Natural killer cell (primary cell): Measurements from ENCODE around the gene MITF. TPM values are rescaled to one million over a fixed set of nuclear protein-coding genes. Genes with fewer than 3 reads are reported as not detected.

Experiments
- ATAC-seq, 3 donors: fragments of 150-1000 bp in 2 of 3; fragments of 200-7000 bp in 1 of 3; cut with Tn5 transposase; 1 replicate in 1 of 3; 2 replicates in 2 of 3; pipeline ENCODE4 v1.10.0; 2021; ENCODE audit warnings: mild to moderate bottlenecking in 2 of 3, moderate library complexity in 2 of 3
- DNase-seq, 2 donors: peaks; one replicate each; pipeline versions ENCODE4 v3.0.0 to v3.0.0-alpha.2; 2013 to 2021; ENCODE audit warnings: mixed read lengths in 1 of 2
- H3K27ac ChIP-seq: one replicate; pipeline ENCODE4 v1.5.1; 2013; ENCODE audit warnings: mild to moderate bottlenecking, low read length
- H3K27me3 ChIP-seq: one replicate; pipeline ENCODE4 v1.6.1; 2013; ENCODE audit warnings: low read length; ENCODE audit not compliant: control insufficient read depth, insufficient read depth
- H3K36me3 ChIP-seq: one replicate; pipeline ENCODE4 v1.6.1; 2013; ENCODE audit warnings: low read length; ENCODE audit not compliant: control insufficient read depth, insufficient read depth
- H3K4me1 ChIP-seq: one replicate; pipeline ENCODE4 v1.6.1; 2013; ENCODE audit warnings: low read length; ENCODE audit not compliant: control insufficient read depth, insufficient read depth
- H3K4me3 ChIP-seq: one replicate; pipeline ENCODE4 v1.5.1; 2013; ENCODE audit warnings: low read length
- H3K9me3 ChIP-seq: one replicate; pipeline ENCODE4 v1.6.1; 2013; ENCODE audit warnings: low read length; ENCODE audit not compliant: control insufficient read depth, insufficient read depth
- H3K27ac Mint-ChIP-seq, 2 donors: one replicate each; pipeline ENCODE4 v1.8.0; 2022; ENCODE audit warnings: mild to moderate bottlenecking in 2 of 2, mixed read lengths in 2 of 2, moderate library complexity in 1 of 2
- H3K27me3 Mint-ChIP-seq, 2 donors: one replicate each; pipeline ENCODE4 v1.8.0; 2022; ENCODE audit warnings: low read depth in 2 of 2, mixed read lengths in 2 of 2
- H3K36me3 Mint-ChIP-seq: one replicate; pipeline ENCODE4 v1.8.0; 2022; ENCODE audit warnings: mixed read lengths
- H3K4me1 Mint-ChIP-seq, 2 donors: one replicate each; pipeline ENCODE4 v1.8.0; 2022; ENCODE audit warnings: mixed read lengths in 2 of 2
- H3K4me3 Mint-ChIP-seq: one replicate; pipeline ENCODE4 v1.8.0; 2022; ENCODE audit warnings: mild to moderate bottlenecking, moderate library complexity, mixed read lengths
- H3K9me3 Mint-ChIP-seq, 2 donors: one replicate each; pipeline ENCODE4 v1.8.0; 2022; ENCODE audit warnings: mixed read lengths in 2 of 2
- WGBS: methylation state at CpG from one replicate; pipeline ENCODE4 v1.1.7; 2013; ENCODE audit warnings: missing lambda C conversion rate; ENCODE audit not compliant: insufficient coverage; 5-methylcytosine and 5-hydroxymethylcytosine counted together
- intact Hi-C: fragments of 100-400 bp; cut with micrococcal nuclease; formaldehyde crosslinking; loops from one replicate; pipeline ENCODE4 v1.14.2; 2022
- total RNA-seq, 4 donors: library from RNA; stranded (reverse); fragments of 120-200 nt in 1 of 4; gene quantifications; one replicate each; pipeline versions ENCODE4 v1.2.3 to v1.2.4, GENCODE V29; 2013 to 2022
- TF ChIP-seq, protein P1 (sequence below): fragments of 200-600 bp; IDR thresholded peaks from one replicate; pipeline ENCODE4 v1.8.0; 2022; ENCODE audit warnings: antibody characterized with exemption

MITF gene
- total RNA-seq, 3 donors from 2014 or later (not counting 1 experiment from before 2014, with no cell fraction given), result 0.23 to 1.5 (median 0.54) TPM

DNA sequence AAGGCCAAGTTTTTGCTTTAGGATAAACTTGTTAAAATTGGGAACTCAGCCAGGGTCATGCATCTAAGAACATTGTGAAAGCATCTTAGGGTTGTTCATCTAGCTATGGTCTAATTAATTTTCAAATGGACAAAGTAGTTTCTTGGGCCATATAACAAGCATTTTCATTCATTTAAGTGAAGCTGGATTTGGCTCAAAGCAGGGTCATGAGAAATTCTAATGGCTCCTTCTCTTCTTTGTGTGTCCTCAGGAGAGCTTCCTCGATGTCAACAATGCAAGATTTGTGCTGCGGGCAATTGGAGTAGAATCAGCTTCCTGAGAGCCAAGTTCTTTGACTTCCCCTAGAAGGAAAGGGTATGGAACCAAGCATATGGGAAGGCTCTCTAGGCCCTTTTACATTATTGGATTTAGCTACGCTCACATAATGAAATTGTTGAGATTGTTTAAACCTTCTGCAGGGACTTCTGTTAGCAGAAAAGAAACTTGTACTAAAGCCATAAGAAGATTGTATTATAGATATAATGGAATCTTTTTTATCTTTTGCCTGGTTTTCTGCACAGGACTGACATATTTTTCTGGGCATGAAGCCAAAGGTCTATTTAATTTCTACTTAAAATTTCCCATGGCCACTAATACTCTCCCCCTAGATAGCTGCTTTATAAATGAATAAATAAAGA lies 258.5 kb downstream of the MITF start:
- Mint-ChIP-seq H3K27me3 (no peaks in the 10 kb centered on the region), H3K9me3 (peaks cover 0 to 2% of the 10 kb centered on the region in 2 donors), H3K4me3 (no peak overlapping the region), H3K36me3 (no peaks in the 10 kb centered on the region), H3K4me1 (no peaks in the 10 kb centered on the region), H3K27ac (no peak overlapping the region)
- Histone ChIP-seq H3K36me3 (no peaks in the 10 kb centered on the region), H3K4me1 (no peaks in the 10 kb centered on the region), H3K27ac (no peak overlapping the region), H3K4me3 (no peak overlapping the region), H3K9me3 (no peaks in the 10 kb centered on the region), H3K27me3 (no peaks in the 10 kb centered on the region)
- intact Hi-C loops, result no loop called here
- TF ChIP-seq, protein P1, sequence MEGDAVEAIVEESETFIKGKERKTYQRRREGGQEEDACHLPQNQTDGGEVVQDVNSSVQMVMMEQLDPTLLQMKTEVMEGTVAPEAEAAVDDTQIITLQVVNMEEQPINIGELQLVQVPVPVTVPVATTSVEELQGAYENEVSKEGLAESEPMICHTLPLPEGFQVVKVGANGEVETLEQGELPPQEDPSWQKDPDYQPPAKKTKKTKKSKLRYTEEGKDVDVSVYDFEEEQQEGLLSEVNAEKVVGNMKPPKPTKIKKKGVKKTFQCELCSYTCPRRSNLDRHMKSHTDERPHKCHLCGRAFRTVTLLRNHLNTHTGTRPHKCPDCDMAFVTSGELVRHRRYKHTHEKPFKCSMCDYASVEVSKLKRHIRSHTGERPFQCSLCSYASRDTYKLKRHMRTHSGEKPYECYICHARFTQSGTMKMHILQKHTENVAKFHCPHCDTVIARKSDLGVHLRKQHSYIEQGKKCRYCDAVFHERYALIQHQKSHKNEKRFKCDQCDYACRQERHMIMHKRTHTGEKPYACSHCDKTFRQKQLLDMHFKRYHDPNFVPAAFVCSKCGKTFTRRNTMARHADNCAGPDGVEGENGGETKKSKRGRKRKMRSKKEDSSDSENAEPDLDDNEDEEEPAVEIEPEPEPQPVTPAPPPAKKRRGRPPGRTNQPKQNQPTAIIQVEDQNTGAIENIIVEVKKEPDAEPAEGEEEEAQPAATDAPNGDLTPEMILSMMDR, result no peak
- ATAC-seq, result no peak
- no peak for DNase-seq
- WGBS, result 86% methylated on average over 3 of the region's 3 CpGs

DNA sequence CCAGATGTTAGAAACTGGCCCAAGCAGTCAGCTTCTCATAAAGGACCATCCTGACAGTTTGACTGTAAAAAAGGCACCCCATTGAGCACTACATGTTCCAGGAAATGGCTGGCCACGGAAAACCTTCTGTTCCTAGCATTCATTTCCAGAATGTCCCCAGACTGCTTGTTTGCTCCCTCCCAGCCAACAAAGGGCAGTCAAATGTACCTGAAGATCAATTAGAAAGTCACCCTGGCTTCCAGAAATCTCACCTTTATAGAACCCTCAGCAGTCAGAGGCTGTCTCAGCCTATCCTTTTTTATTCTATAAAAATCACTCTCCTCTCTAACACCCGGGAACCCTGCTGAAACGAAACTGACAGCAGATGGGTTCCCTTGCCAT lies 259.5 kb downstream of the MITF start:
- intact Hi-C loops, result no loop called here
- 65% methylated on average over 3 of the region's 3 CpGs for whole genome bisulfite sequencing
- TF ChIP-seq, protein P1, result no peak
- no peaks in the 10 kb centered on the region for H3K27me3 Mint-ChIP-seq
- H3K36me3 ChIP-seq, result no peaks in the 10 kb centered on the region
- no peaks in the 10 kb centered on the region for H3K4me1 Mint-ChIP-seq
- no peaks in the 10 kb centered on the region for H3K27me3 ChIP-seq
- H3K27ac Mint-ChIP-seq, result no peak overlapping the region
- peaks cover 0 to 2% of the 10 kb centered on the region in 2 donors for H3K9me3 Mint-ChIP-seq
- DNase-seq (no peak), ATAC-seq (no peak)
- no peak overlapping the region for H3K4me3 Mint-ChIP-seq
- H3K4me3 ChIP-seq, result no peak overlapping the region
- H3K4me1 ChIP-seq, result no peaks in the 10 kb centered on the region
- no peaks in the 10 kb centered on the region for H3K9me3 ChIP-seq
- no peak overlapping the region for H3K27ac ChIP-seq
- no peaks in the 10 kb centered on the region for H3K36me3 Mint-ChIP-seq

DNA sequence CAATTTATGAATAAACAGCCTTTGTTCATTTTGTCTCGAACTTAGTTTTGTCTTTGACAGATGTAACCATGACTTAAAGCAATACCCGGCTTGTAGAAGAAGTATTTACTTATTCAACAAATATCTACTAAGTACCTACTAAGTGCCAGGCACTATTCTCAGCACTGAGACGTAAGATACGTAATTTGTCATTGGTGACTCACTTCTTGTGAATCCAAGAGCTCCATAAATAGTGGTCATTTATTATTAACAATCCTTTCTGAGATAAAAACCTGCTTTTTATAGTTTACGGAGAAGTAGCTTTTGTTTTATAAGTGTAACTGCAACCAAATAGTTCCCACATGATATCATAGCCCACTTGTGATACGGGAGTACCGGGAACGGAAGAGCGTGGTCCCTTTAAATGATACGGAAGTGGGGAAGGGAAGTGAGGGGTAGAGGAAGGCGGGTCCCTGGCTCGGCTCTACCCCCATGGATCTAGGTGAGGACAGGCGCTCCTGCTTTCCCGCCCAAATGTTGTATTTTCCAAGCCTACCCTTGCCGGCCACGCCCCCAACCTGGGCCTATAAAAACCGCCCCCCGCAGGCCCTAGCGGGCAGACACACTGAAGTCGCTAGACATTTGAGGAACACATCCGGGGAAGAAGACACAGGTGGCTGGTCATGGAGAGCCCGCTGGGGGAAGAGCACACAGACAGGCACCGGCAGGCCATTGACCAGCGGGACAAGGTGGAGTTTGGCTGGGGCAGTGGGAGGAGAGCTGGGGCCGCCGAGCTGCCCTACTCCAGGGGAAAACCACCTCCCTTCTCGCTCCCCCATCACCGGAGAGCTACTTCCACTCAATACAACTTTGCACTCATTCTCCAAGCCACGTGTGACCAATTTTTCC lies 260.1 kb downstream of the MITF start, which contains the start of gene SAMMSON:
Gene SAMMSON, plus strand, starts transcription at position 594 of the 888 bp plus-strand sequence.
- ATAC-seq (no peak), DNase-seq (no peak)
- no peaks in the 10 kb centered on the region for H3K27me3 Mint-ChIP-seq
- H3K9me3 Mint-ChIP-seq, result peaks cover 0 to 2% of the 10 kb centered on the region in 2 donors
- no peaks in the 10 kb centered on the region for H3K36me3 ChIP-seq
- H3K4me1 Mint-ChIP-seq, result no peaks in the 10 kb centered on the region
- H3K4me3 Mint-ChIP-seq, result no peak within 1 kb of the TSS
- no peaks in the 10 kb centered on the region for H3K36me3 Mint-ChIP-seq
- TF ChIP-seq, protein P1, result no peak
- no peak within 1 kb of the TSS for H3K27ac Mint-ChIP-seq
- H3K9me3 ChIP-seq, result no peaks in the 10 kb centered on the region
- no peak within 1 kb of the TSS for H3K4me3 ChIP-seq
- WGBS, result 90% methylated on average over 27 of the region's 29 CpGs
- no peaks in the 10 kb centered on the region for H3K4me1 ChIP-seq
- no peak within 1 kb of the TSS for H3K27ac ChIP-seq
- no peaks in the 10 kb centered on the region for H3K27me3 ChIP-seq
- intact Hi-C loops, result no loop called here
